Neural cell (in vitro differentiated cells): ENCODE measurements around the gene SLC38A5. TPM values are rescaled to one million over a fixed set of nuclear protein-coding genes. Genes with fewer than 3 reads are reported as not detected.
"Not testable (repeated sequence)": the region's sequence is repeated elsewhere in the genome, so short reads cannot be mapped to it uniquely, and the experiment has no call there.

ENCODE experiments used
- H2AFZ ChIP-seq: fragments of 200-600, 300-800 bp; sonication (generic), shearing (Covaris generic); 2 replicates; pipeline ENCODE4 v1.6.0; 2014; ENCODE audit warnings: low read depth, mild to moderate bottlenecking, antibody characterized with exemption, low read length, moderate library complexity
- H3F3A ChIP-seq: fragments of 200-600 bp; shearing (Covaris generic); 2 replicates; pipeline ENCODE4 v1.6.1; 2016; ENCODE audit warnings: mild to moderate bottlenecking, moderate library complexity, mixed read lengths, antibody characterized with exemption, low read length; ENCODE audit not compliant: insufficient read depth, poor library complexity, severe bottlenecking
- H3K27ac ChIP-seq: fragments of 200-600, 300-800 bp; sonication (generic), shearing (Covaris generic); 2 replicates; pipeline ENCODE4 v1.5.1; 2014; ENCODE audit warnings: mild to moderate bottlenecking, low read length, moderate library complexity
- H3K27me3 ChIP-seq: fragments of 300-800, 200-600 bp; sonication (generic), shearing (Covaris generic); 2 replicates; pipeline ENCODE4 v1.6.0; 2014; ENCODE audit warnings: mild to moderate bottlenecking, low read depth, low read length, moderate library complexity; ENCODE audit not compliant: insufficient read depth
- H3K36me3 ChIP-seq: fragments of 300-800, 200-600 bp; sonication (generic), shearing (Covaris generic); 2 replicates; pipeline ENCODE4 v1.5.1; 2014; ENCODE audit warnings: mild to moderate bottlenecking, antibody characterized with exemption, low read length, moderate library complexity; ENCODE audit not compliant: insufficient read depth
- H3K4me2 ChIP-seq: fragments of 300-800, 200-600 bp; sonication (generic), shearing (Covaris generic); 2 replicates; pipeline ENCODE4 v1.6.0; 2014; ENCODE audit warnings: mild to moderate bottlenecking, low read length
- H3K4me3 ChIP-seq: fragments of 300-800, 200-600 bp; sonication (generic), shearing (Covaris generic); 2 replicates; pipeline ENCODE4 v1.5.1; 2014; ENCODE audit warnings: mild to moderate bottlenecking, low read length, moderate library complexity
- H3K79me2 ChIP-seq: fragments of 200-600 bp; shearing (Covaris generic); replicated peaks from 2 replicates; pipeline ENCODE4 v1.6.0; 2014; ENCODE audit warnings: mild to moderate bottlenecking, low read length, moderate library complexity; ENCODE audit not compliant: insufficient read depth
- H3K9ac ChIP-seq: fragments of 300-800, 200-600 bp; sonication (generic), shearing (Covaris generic); 2 replicates; pipeline ENCODE4 v1.6.1; 2016; ENCODE audit warnings: mild to moderate bottlenecking, low read length, mixed read lengths
- H3K9me2 ChIP-seq: fragments of 200-600 bp; shearing (Covaris generic); 2 replicates; pipeline ENCODE4 v1.6.1; 2016; ENCODE audit warnings: mild to moderate bottlenecking, low read length, mixed read lengths; ENCODE audit not compliant: insufficient read depth
- H3K9me3 ChIP-seq: fragments of 200-600, 300-800 bp; sonication (generic), shearing (Covaris generic); 2 replicates; pipeline ENCODE4 v1.6.1; 2016; ENCODE audit warnings: mild to moderate bottlenecking, mixed run types, low read length, moderate library complexity, mixed read lengths
- H4K20me1 ChIP-seq: fragments of 200-600 bp; shearing (Covaris generic); 2 replicates; pipeline ENCODE4 v1.6.1; 2016; ENCODE audit warnings: mild to moderate bottlenecking, mixed run types; ENCODE audit not compliant: insufficient read depth
- EP300 ChIP-seq: fragments of 450-650 bp; conservative IDR thresholded peaks from 2 replicates; pipeline ENCODE4 v1.6.1; 2014; ENCODE audit warnings: antibody characterized with exemption, mild to moderate bottlenecking, moderate library complexity; ENCODE audit not compliant: poor library complexity, severe bottlenecking
- EZH2 ChIP-seq: fragments of 200-600, 300-800 bp; shearing (Covaris generic), sonication (generic); IDR thresholded peaks from 2 replicates; pipeline ENCODE4 v1.6.1; 2014; ENCODE audit warnings: antibody characterized with exemption, low read length, borderline replicate concordance, mild to moderate bottlenecking; ENCODE audit not compliant: insufficient read depth, poor library complexity, severe bottlenecking
- MXI1 ChIP-seq: fragments of 450-650 bp; conservative IDR thresholded peaks from 2 replicates; pipeline ENCODE4 v1.6.1; 2014; ENCODE audit warnings: antibody characterized with exemption, mild to moderate bottlenecking; ENCODE audit not compliant: poor library complexity, severe bottlenecking
- POLR2AphosphoS5 ChIP-seq: IDR thresholded peaks from 2 replicates; pipeline ENCODE4 v1.6.1; 2012
- RAD21 ChIP-seq: fragments of 450-650 bp; conservative IDR thresholded peaks from 2 replicates; pipeline ENCODE4 v1.6.1; 2014; ENCODE audit warnings: antibody characterized with exemption, mild to moderate bottlenecking, moderate library complexity
- SMC3 ChIP-seq: fragments of 450-650 bp; conservative IDR thresholded peaks from 2 replicates; pipeline ENCODE4 v1.6.1; 2014; ENCODE audit warnings: antibody characterized with exemption, mild to moderate bottlenecking, moderate library complexity; ENCODE audit not compliant: poor library complexity
- TAF1 ChIP-seq: IDR thresholded peaks from 2 replicates; pipeline ENCODE4 v1.6.1; 2012; ENCODE audit warnings: low read depth
- polyA minus RNA-seq: library from RNA; depleted of rRNA, polyadenylated mRNA; stranded (reverse); fragments of >200 nt; gene quantifications from 2 replicates; pipeline ENCODE4 v1.2.3, GENCODE V29; 2014
- polyA plus RNA-seq: library from polyadenylated mRNA; depleted of rRNA; stranded (reverse); fragments of >200 nt; gene quantifications from 2 replicates; pipeline ENCODE4 v1.2.3, GENCODE V29; 2014
- TF ChIP-seq, protein P1 (sequence below): fragments of 450-650 bp; IDR thresholded peaks from 2 replicates; pipeline ENCODE4 v1.5.1; 2014; ENCODE audit warnings: antibody characterized with exemption, mild to moderate bottlenecking, moderate library complexity; ENCODE audit not compliant: poor library complexity, severe bottlenecking
- TF ChIP-seq, protein P2 (sequence below): IDR thresholded peaks from 2 replicates; pipeline ENCODE4 v1.6.1; 2012; ENCODE audit warnings: borderline replicate concordance

The SLC38A5 gene
- polyA plus RNA-seq (0.48 and 3.3 TPM in 2 replicates), polyA minus RNA-seq (not detected in 2 replicates)

DNA sequence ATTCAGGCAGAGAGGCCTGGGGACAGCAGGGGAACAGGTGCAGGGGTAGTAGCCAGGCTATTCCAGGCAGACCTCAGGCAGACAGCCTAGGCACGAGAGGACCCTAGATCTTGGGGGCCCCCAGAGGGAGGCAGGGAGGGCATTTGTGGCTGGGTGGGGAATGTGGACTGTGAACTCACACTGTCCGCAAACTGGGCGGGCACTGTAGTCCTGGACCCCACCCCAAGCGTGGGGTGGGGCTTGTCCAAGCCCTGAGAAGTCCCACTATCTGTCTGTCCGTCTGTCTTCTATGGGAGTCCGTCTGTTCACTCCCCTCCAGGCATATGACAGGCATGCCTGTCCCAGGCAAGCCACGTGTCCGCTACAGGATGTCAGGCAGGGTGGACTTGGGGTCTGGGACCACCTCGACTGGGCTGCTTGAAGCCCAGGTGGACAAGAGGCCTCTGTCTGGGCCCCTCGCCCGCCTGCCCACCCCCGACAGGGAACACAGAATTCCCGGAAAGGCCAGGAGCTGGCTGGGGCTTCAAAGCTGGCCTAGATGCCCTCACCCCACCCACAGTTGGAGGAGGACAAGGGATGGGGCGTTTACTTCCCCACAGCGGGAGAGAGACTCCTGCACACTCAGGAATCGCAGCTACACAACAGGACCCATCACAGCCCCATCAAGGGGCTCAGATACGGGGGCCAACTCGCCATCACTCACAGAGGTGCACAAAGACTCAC is at the start of gene SLC38A5:
TSS of gene SLC38A5 (minus strand) at position 151 of the 723 bp plus-strand sequence. CDS start 2,336 bp downstream, outside the sequence.
- no peaks in the 10 kb centered on the region for H3K79me2 ChIP-seq
- no peak within 1 kb of the TSS for H3K4me2 ChIP-seq
- no peaks in the 10 kb centered on the region for H3F3A ChIP-seq
- no peaks in the 10 kb centered on the region for H3K36me3 ChIP-seq
- TF ChIP-seq, protein P1, sequence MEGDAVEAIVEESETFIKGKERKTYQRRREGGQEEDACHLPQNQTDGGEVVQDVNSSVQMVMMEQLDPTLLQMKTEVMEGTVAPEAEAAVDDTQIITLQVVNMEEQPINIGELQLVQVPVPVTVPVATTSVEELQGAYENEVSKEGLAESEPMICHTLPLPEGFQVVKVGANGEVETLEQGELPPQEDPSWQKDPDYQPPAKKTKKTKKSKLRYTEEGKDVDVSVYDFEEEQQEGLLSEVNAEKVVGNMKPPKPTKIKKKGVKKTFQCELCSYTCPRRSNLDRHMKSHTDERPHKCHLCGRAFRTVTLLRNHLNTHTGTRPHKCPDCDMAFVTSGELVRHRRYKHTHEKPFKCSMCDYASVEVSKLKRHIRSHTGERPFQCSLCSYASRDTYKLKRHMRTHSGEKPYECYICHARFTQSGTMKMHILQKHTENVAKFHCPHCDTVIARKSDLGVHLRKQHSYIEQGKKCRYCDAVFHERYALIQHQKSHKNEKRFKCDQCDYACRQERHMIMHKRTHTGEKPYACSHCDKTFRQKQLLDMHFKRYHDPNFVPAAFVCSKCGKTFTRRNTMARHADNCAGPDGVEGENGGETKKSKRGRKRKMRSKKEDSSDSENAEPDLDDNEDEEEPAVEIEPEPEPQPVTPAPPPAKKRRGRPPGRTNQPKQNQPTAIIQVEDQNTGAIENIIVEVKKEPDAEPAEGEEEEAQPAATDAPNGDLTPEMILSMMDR, result no peak
- TF ChIP-seq, protein P2, sequence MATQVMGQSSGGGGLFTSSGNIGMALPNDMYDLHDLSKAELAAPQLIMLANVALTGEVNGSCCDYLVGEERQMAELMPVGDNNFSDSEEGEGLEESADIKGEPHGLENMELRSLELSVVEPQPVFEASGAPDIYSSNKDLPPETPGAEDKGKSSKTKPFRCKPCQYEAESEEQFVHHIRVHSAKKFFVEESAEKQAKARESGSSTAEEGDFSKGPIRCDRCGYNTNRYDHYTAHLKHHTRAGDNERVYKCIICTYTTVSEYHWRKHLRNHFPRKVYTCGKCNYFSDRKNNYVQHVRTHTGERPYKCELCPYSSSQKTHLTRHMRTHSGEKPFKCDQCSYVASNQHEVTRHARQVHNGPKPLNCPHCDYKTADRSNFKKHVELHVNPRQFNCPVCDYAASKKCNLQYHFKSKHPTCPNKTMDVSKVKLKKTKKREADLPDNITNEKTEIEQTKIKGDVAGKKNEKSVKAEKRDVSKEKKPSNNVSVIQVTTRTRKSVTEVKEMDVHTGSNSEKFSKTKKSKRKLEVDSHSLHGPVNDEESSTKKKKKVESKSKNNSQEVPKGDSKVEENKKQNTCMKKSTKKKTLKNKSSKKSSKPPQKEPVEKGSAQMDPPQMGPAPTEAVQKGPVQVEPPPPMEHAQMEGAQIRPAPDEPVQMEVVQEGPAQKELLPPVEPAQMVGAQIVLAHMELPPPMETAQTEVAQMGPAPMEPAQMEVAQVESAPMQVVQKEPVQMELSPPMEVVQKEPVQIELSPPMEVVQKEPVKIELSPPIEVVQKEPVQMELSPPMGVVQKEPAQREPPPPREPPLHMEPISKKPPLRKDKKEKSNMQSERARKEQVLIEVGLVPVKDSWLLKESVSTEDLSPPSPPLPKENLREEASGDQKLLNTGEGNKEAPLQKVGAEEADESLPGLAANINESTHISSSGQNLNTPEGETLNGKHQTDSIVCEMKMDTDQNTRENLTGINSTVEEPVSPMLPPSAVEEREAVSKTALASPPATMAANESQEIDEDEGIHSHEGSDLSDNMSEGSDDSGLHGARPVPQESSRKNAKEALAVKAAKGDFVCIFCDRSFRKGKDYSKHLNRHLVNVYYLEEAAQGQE, result no peak
- TF ChIP-seq SMC3 (no peak), POLR2AphosphoS5 (no peak), MXI1 (no peak), EZH2 (no peak)
- H3K4me3 ChIP-seq, result no peak within 1 kb of the TSS
- no peaks in the 10 kb centered on the region for H3K9me3 ChIP-seq
- H2AFZ ChIP-seq, result no peak within 1 kb of the TSS
- H3K27me3 ChIP-seq, result no peaks in the 10 kb centered on the region
- H3K9ac ChIP-seq, result no peak within 1 kb of the TSS
- no peaks in the 10 kb centered on the region for H4K20me1 ChIP-seq
- H3K9me2 ChIP-seq, result no peaks in the 10 kb centered on the region
- no peak within 1 kb of the TSS for H3K27ac ChIP-seq

DNA sequence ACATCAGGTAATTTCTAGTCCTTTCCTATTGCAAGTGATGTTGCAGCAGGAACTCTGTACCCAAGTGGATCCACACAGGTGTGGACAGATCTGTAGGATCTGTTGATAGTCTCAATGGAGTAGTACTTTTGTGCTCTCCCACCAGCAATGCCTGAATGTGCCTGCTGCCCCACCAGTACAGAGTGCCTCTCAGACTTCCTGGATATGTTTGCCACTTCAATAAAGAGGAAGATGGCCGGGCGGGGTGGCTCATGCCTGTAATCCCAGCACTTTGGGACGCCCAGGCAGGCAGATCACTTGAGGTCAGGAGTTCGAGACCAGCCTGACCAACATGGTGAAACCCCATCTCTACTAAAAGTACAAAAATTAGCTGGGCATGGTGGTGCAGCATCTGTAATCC is 49.4 kb upstream of the SLC38A5 start:
- not testable (repeated sequence) for H3K9me2 ChIP-seq, H3K9ac ChIP-seq, H3F3A ChIP-seq, H3K4me2 ChIP-seq, H3K27ac ChIP-seq, H3K36me3 ChIP-seq, H3K27me3 ChIP-seq, H3K79me2 ChIP-seq, H2AFZ ChIP-seq, H3K4me3 ChIP-seq, H3K9me3 ChIP-seq, H4K20me1 ChIP-seq

DNA sequence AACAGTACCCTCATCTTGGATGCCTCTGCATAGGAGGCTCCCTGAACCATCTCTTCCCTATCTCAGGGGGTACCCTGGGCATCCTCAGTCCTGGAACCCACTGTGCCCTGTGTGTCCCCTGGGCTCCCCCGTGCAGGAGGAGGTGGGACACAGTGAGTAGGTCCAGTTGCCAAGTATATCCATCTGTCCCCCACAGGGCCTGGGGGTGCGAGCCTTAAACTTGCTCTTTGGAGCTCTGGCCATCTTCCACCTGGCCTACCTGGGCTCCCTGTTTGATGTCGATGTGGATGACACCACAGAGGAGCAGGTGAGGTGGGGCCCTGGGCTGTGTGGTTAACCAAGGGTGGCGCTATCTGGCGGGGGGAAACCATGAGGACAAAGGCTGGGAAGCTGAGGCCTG is 46.9 kb upstream of the SLC38A5 start:
- no peaks in the 10 kb centered on the region for H4K20me1 ChIP-seq
- TF ChIP-seq MXI1 (no peak), EZH2 (no peak), TAF1 (no peak), EP300 (no peak), RAD21 (no peak), POLR2AphosphoS5 (no peak), SMC3 (no peak)
- TF ChIP-seq, protein P2, result no peak
- TF ChIP-seq, protein P1, result no peak
- H3K27me3 ChIP-seq, result no peaks in the 10 kb centered on the region
- H3F3A ChIP-seq, result no peaks in the 10 kb centered on the region
- no peak overlapping the region for H3K4me2 ChIP-seq
- H3K9ac ChIP-seq, result no peak overlapping the region
- no peaks in the 10 kb centered on the region for H3K79me2 ChIP-seq
- no peaks in the 10 kb centered on the region for H3K9me3 ChIP-seq
- no peak overlapping the region for H2AFZ ChIP-seq
- no peak overlapping the region for H3K4me3 ChIP-seq
- H3K27ac ChIP-seq, result no peak overlapping the region
- no peaks in the 10 kb centered on the region for H3K9me2 ChIP-seq
- no peaks in the 10 kb centered on the region for H3K36me3 ChIP-seq
